Measurements from ENCODE around the gene ZNF322.

ZNF322 gene

DNA sequence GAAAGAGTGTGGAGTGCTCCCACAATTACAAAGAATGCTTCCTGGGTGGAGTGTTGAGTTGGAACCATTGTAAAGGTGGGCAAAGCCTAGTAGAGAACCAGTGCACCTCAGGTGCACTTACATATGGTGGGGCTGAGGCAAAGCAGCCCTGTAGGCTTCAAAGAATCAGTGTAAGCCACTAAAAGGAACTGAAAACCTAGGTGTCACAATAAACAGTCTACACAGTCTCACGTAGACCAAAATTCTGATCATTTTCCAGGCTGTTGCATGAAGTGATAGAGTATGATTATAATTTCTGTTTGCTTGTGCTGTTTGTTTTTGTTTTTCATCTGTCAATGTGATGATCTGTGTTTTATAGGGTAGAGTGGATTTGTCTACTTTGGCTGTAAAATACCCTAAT, 60.0 kb downstream of the ZNF322 start:
- H3K4me2 ChIP-seq (ENCODE audit: low read depth, low read length, poor library complexity, severe bottlenecking) = no peak overlapping the region

DNA sequence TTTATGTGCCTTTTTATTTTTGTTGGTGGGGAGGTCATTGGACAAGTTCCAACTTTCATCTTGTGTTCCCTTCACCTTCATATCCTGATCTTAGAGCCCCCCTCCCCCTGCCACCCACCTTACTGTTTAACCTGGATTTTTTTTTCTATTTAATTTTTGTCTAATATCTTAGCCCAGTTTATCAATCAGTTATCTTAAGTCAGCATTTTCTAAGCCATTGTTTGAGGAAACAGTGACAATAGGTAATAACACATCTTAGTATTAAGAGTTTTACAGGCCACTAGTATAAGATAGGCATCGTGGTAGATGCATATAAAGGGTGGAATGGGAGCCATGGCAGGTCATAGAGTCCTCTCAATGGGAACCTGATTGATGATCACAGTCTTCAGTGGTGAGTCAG, 60.4 kb downstream of the ZNF322 start:
- peaks cover 14% of the 10 kb centered on the region for H3K4me1 ChIP-seq (ENCODE audit: insufficient read depth, low read length, poor library complexity, severe bottlenecking)
- H3K9ac ChIP-seq (ENCODE audit: low read depth, low read length, poor library complexity, severe bottlenecking) = no peak overlapping the region
- H3F3A ChIP-seq (ENCODE audit: low read depth) = no peaks in the 10 kb centered on the region
- H2AFZ ChIP-seq (ENCODE audit: low read length) = no peak overlapping the region
- H3K4me3 ChIP-seq (ENCODE audit: low read length, poor library complexity, severe bottlenecking) = no peak overlapping the region
- H3K27me3 ChIP-seq (ENCODE audit: insufficient read depth, low read length, poor library complexity, severe bottlenecking) = no peaks in the 10 kb centered on the region
- no peak overlapping the region for H3K4me2 ChIP-seq (ENCODE audit: low read depth, low read length, poor library complexity, severe bottlenecking)
- H4K20me1 ChIP-seq (ENCODE audit: insufficient read depth, low read length, poor library complexity, severe bottlenecking) = peaks cover 11% of the 10 kb centered on the region
- H3K9me2 ChIP-seq (replicated peaks; ENCODE audit: low read depth, low read length) = no peaks in the 10 kb centered on the region
- H3K9me3 ChIP-seq (ENCODE audit: insufficient read depth, low read depth, low read length) = no peaks in the 10 kb centered on the region
- TF ChIP-seq EZH2phosphoT487 (IDR thresholded peaks at IDR 0.05; ENCODE audit: borderline replicate concordance) = no peak
- peaks cover 30% of the 10 kb centered on the region for H3K79me2 ChIP-seq (ENCODE audit: insufficient read depth, low read length)
- H3K36me3 ChIP-seq (ENCODE audit: insufficient read depth, low read length) = peaks cover 5% of the 10 kb centered on the region; the same call in 1 of the 2 replicates

More for the DNA sequence above, 60.0 kb downstream of the ZNF322 start:
- Histone ChIP-seq H3K9me2 (replicated peaks; ENCODE audit: low read depth, low read length) (no peaks in the 10 kb centered on the region), H3K9me3 (ENCODE audit: insufficient read depth, low read depth, low read length) (no peaks in the 10 kb centered on the region), H3F3A (ENCODE audit: low read depth) (no peaks in the 10 kb centered on the region), H4K20me1 (ENCODE audit: insufficient read depth, low read length, poor library complexity, severe bottlenecking) (peaks cover 11% of the 10 kb centered on the region), H3K4me3 (ENCODE audit: low read length, poor library complexity, severe bottlenecking) (no peak overlapping the region), H2AFZ (ENCODE audit: low read length) (no peak overlapping the region), H3K79me2 (ENCODE audit: insufficient read depth, low read length) (peaks cover 30% of the 10 kb centered on the region), H3K9ac (ENCODE audit: low read depth, low read length, poor library complexity, severe bottlenecking) (no peak overlapping the region), H3K36me3 (ENCODE audit: insufficient read depth, low read length) (peaks cover 5% of the 10 kb centered on the region; the same call in 1 of the 2 replicates), H3K27me3 (ENCODE audit: insufficient read depth, low read length, poor library complexity, severe bottlenecking) (no peaks in the 10 kb centered on the region), H3K4me1 (ENCODE audit: insufficient read depth, low read length, poor library complexity, severe bottlenecking) (peaks cover 14% of the 10 kb centered on the region)
- no peak for TF ChIP-seq EZH2phosphoT487 (IDR thresholded peaks at IDR 0.05; ENCODE audit: borderline replicate concordance)
- TF ChIP-seq, protein P1, sequence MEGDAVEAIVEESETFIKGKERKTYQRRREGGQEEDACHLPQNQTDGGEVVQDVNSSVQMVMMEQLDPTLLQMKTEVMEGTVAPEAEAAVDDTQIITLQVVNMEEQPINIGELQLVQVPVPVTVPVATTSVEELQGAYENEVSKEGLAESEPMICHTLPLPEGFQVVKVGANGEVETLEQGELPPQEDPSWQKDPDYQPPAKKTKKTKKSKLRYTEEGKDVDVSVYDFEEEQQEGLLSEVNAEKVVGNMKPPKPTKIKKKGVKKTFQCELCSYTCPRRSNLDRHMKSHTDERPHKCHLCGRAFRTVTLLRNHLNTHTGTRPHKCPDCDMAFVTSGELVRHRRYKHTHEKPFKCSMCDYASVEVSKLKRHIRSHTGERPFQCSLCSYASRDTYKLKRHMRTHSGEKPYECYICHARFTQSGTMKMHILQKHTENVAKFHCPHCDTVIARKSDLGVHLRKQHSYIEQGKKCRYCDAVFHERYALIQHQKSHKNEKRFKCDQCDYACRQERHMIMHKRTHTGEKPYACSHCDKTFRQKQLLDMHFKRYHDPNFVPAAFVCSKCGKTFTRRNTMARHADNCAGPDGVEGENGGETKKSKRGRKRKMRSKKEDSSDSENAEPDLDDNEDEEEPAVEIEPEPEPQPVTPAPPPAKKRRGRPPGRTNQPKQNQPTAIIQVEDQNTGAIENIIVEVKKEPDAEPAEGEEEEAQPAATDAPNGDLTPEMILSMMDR (conservative IDR thresholded peaks at IDR 0.05; ENCODE audit: low read length) = no peak

DNA sequence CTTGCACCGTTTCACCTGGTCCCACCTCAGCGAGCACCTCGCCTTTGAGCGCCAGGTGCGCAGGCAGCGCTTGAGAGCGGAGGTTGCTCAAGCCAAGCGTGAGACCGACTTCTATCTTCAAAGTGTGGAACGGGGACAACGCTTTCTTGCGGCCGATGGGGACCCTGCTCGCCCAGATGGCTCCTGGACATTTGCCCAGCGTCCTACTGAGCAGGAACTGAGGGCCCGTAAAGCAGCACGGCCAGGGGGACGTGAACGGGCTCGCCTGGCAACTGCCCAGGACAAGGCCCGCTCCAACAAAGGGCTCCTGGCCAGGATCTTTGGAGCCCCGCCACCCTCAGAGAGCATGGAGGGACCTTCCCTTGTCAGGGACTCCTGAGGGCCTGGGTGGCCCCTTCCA, 61.3 kb downstream of the ZNF322 start:
- H3K36me3 ChIP-seq (ENCODE audit: insufficient read depth, low read length) = peaks cover 5% of the 10 kb centered on the region; the same call in 1 of the 2 replicates
- H3K4me2 ChIP-seq (ENCODE audit: low read depth, low read length, poor library complexity, severe bottlenecking) = peak overlapping the region; percentile 99
- no peak overlapping the region for H2AFZ ChIP-seq (ENCODE audit: low read length)
- H3F3A ChIP-seq (ENCODE audit: low read depth) = no peaks in the 10 kb centered on the region
- peaks cover 11% of the 10 kb centered on the region for H4K20me1 ChIP-seq (ENCODE audit: insufficient read depth, low read length, poor library complexity, severe bottlenecking)
- H3K27me3 ChIP-seq (ENCODE audit: insufficient read depth, low read length, poor library complexity, severe bottlenecking) = no peaks in the 10 kb centered on the region
- H3K4me3 ChIP-seq (ENCODE audit: low read length, poor library complexity, severe bottlenecking) = peak overlapping the region; percentile 97
- no peaks in the 10 kb centered on the region for H3K9me2 ChIP-seq (replicated peaks; ENCODE audit: low read depth, low read length)
- TF ChIP-seq, protein P1 (conservative IDR thresholded peaks at IDR 0.05; ENCODE audit: low read length) = no peak
- no peak for TF ChIP-seq EZH2phosphoT487 (IDR thresholded peaks at IDR 0.05; ENCODE audit: borderline replicate concordance)
- peak overlapping the region; percentile 92 for H3K9ac ChIP-seq (ENCODE audit: low read depth, low read length, poor library complexity, severe bottlenecking)
- peaks cover 30% of the 10 kb centered on the region for H3K79me2 ChIP-seq (ENCODE audit: insufficient read depth, low read length)
- no peaks in the 10 kb centered on the region for H3K9me3 ChIP-seq (ENCODE audit: insufficient read depth, low read depth, low read length)
- H3K4me1 ChIP-seq (ENCODE audit: insufficient read depth, low read length, poor library complexity, severe bottlenecking) = peaks cover 14% of the 10 kb centered on the region

DNA sequence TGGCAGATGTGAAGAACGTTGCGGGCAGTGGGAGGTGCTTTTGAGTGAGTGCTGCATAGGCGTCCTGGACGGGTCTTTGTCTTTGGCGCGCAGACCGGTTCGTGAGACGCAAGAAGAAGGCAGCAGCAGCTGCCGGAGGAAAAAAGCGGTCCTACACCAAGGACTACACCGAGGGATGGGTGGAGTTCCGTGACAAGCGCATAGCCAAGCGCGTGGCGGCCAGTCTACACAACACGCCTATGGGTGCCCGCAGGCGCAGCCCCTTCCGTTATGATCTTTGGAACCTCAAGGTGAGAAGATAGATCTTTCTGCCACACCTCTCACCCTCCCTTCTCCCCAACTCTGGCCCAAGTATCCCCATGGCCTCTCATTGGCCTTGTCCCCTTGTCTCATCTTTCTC, 61.7 kb downstream of the ZNF322 start:
- Histone ChIP-seq H4K20me1 (ENCODE audit: insufficient read depth, low read length, poor library complexity, severe bottlenecking) (peaks cover 11% of the 10 kb centered on the region), H3K4me3 (ENCODE audit: low read length, poor library complexity, severe bottlenecking) (peak overlapping the region; percentile 97), H3K79me2 (ENCODE audit: insufficient read depth, low read length) (peaks cover 30% of the 10 kb centered on the region), H3K9me2 (replicated peaks; ENCODE audit: low read depth, low read length) (no peaks in the 10 kb centered on the region), H3K36me3 (ENCODE audit: insufficient read depth, low read length) (peaks cover 5% of the 10 kb centered on the region; the same call in 1 of the 2 replicates), H3K4me1 (ENCODE audit: insufficient read depth, low read length, poor library complexity, severe bottlenecking) (peaks cover 14% of the 10 kb centered on the region), H3K4me2 (ENCODE audit: low read depth, low read length, poor library complexity, severe bottlenecking) (peak overlapping the region; percentile 99), H2AFZ (ENCODE audit: low read length) (no peak overlapping the region), H3F3A (ENCODE audit: low read depth) (no peaks in the 10 kb centered on the region), H3K27me3 (ENCODE audit: insufficient read depth, low read length, poor library complexity, severe bottlenecking) (no peaks in the 10 kb centered on the region), H3K9ac (ENCODE audit: low read depth, low read length, poor library complexity, severe bottlenecking) (peak overlapping the region; percentile 92), H3K9me3 (ENCODE audit: insufficient read depth, low read depth, low read length) (no peaks in the 10 kb centered on the region)
- TF ChIP-seq, protein P1 (conservative IDR thresholded peaks at IDR 0.05; ENCODE audit: low read length) = no peak
- TF ChIP-seq EZH2phosphoT487 (IDR thresholded peaks at IDR 0.05; ENCODE audit: borderline replicate concordance) = no peak
